Lower leg skin (tissue), 3 donors: ENCODE data around the gene PRELID2.

Experiments
- POLR2A ChIP-seq, 2 donors: fragments of 450-650 bp; IDR thresholded peaks; one replicate each; pipeline ENCODE4 v1.6.1; 2016 to 2017; ENCODE audit warnings: antibody characterized with exemption in 2 of 2, mild to moderate bottlenecking in 1 of 2, moderate library complexity in 1 of 2
- TF ChIP-seq, protein P1 (sequence below), 3 donors: fragments of 450-650 bp; IDR thresholded peaks; one replicate each; pipeline ENCODE4 v1.5.1; 2016; ENCODE audit warnings: antibody characterized with exemption in 3 of 3, mild to moderate bottlenecking in 3 of 3, moderate library complexity in 2 of 3

DNA sequence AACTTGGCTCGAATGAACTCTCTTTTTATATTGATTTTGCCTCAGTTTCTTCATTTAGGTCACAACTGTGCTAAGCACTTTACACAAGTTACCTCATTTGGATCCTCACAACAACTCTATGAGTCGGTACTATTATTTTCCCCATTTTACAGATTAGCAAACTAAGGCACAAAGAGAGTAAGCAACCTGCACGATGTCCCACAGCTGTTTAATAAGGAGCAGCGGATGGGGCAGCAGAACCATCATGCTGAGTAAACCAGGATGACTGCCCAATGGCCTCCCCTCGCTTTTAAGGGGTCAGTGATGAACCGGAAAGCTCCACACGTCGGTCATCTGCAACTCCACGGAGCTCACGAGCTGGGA lies 607 bp downstream of the PRELID2 start:
- TF ChIP-seq, protein P1, sequence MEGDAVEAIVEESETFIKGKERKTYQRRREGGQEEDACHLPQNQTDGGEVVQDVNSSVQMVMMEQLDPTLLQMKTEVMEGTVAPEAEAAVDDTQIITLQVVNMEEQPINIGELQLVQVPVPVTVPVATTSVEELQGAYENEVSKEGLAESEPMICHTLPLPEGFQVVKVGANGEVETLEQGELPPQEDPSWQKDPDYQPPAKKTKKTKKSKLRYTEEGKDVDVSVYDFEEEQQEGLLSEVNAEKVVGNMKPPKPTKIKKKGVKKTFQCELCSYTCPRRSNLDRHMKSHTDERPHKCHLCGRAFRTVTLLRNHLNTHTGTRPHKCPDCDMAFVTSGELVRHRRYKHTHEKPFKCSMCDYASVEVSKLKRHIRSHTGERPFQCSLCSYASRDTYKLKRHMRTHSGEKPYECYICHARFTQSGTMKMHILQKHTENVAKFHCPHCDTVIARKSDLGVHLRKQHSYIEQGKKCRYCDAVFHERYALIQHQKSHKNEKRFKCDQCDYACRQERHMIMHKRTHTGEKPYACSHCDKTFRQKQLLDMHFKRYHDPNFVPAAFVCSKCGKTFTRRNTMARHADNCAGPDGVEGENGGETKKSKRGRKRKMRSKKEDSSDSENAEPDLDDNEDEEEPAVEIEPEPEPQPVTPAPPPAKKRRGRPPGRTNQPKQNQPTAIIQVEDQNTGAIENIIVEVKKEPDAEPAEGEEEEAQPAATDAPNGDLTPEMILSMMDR (IDR thresholded peaks at IDR 0.05) = no peak
- no peak for TF ChIP-seq POLR2A (IDR thresholded peaks at IDR 0.05)
